Measurements from ENCODE around the gene EEF1G.

Gene EEF1G

GRCh38 chr11:62613291-62613778 is 39.6 kb upstream of the EEF1G start:
- TF ChIP-seq CTCF (IDR thresholded peaks at IDR 0.05; ENCODE audit: borderline replicate concordance, insufficient read depth, low read depth, low read length), result no peak
- H3K4me3 ChIP-seq (ENCODE audit: low read depth, low read length), result no peak overlapping the region

- peak within 1 kb of the TSS; percentile 83 for H3K4me3 ChIP-seq (ENCODE audit: low read depth, low read length)
- peak; percentile 100 for TF ChIP-seq CTCF (IDR thresholded peaks at IDR 0.05; ENCODE audit: borderline replicate concordance, insufficient read depth, low read depth, low read length)
Measured at GRCh38 chr11:62612366-62613290, 38.9 kb upstream of the EEF1G start, which contains the start of the genes EML3 and ROM1. EML3 (minus strand) TSS chr11:62612775; CDS start chr11:62612457, 318 bp downstream. ROM1 (plus strand) TSS chr11:62613257; CDS start chr11:62613282, 25 bp downstream.

- H3K4me3 ChIP-seq (ENCODE audit: low read depth, low read length), result peak overlapping the region; percentile 83
- no peak for TF ChIP-seq CTCF (IDR thresholded peaks at IDR 0.05; ENCODE audit: borderline replicate concordance, insufficient read depth, low read depth, low read length)
Measured at GRCh38 chr11:62611705-62612365, 38.1 kb upstream of the EEF1G start.

- no peak for TF ChIP-seq CTCF (IDR thresholded peaks at IDR 0.05; ENCODE audit: borderline replicate concordance, insufficient read depth, low read depth, low read length)
Measured at GRCh38 chr11:62610814-62611704, 37.4 kb upstream of the EEF1G start.

GRCh38 chr11:62610403-62610802 is 36.7 kb upstream of the EEF1G start:
- no peak for TF ChIP-seq CTCF (IDR thresholded peaks at IDR 0.05; ENCODE audit: borderline replicate concordance, insufficient read depth, low read depth, low read length)
- no peak overlapping the region for H3K4me3 ChIP-seq (ENCODE audit: low read depth, low read length)

More at GRCh38 chr11:62610814-62611704, 37.4 kb upstream of the EEF1G start:
- peak overlapping the region; percentile 83 for H3K4me3 ChIP-seq (ENCODE audit: low read depth, low read length)

GRCh38 chr11:62608776-62609175 is 35.1 kb upstream of the EEF1G start:
- no peak overlapping the region for H3K4me3 ChIP-seq (ENCODE audit: low read depth, low read length)
- no peak for TF ChIP-seq CTCF (IDR thresholded peaks at IDR 0.05; ENCODE audit: borderline replicate concordance, insufficient read depth, low read depth, low read length)

Data from GM12875 (cell line).